Fibroblast of the aortic adventitia (primary cell): ENCODE measurements around the gene SMIM36. TPM values are rescaled to one million over a fixed set of nuclear protein-coding genes. Genes with fewer than 3 reads are reported as not detected.

Experiments used
- DNase-seq: peaks from one replicate; pipeline ENCODE4 v3.0.0-alpha.2; 2010; ENCODE audit warnings: low read depth
- H3K4me3 ChIP-seq: 2 replicates; pipeline ENCODE4 v1.5.1; 2011; ENCODE audit warnings: low read depth, mild to moderate bottlenecking, control low read depth, low read length, moderate library complexity
- CTCF ChIP-seq: IDR thresholded peaks from 2 replicates; pipeline ENCODE4 v1.5.1; 2011; ENCODE audit warnings: mild to moderate bottlenecking, low read length, control low read depth, inconsistent platforms; ENCODE audit not compliant: insufficient read depth
- total RNA-seq: library from RNA; depleted of rRNA; stranded (reverse); fragments of >200 nt; gene quantifications from 2 replicates; pipeline ENCODE4 v1.2.3, GENCODE V29; 2012; ENCODE audit warnings: low replicate concordance

SMIM36 gene
- total RNA-seq, 1 donor, result not detected

DNA sequence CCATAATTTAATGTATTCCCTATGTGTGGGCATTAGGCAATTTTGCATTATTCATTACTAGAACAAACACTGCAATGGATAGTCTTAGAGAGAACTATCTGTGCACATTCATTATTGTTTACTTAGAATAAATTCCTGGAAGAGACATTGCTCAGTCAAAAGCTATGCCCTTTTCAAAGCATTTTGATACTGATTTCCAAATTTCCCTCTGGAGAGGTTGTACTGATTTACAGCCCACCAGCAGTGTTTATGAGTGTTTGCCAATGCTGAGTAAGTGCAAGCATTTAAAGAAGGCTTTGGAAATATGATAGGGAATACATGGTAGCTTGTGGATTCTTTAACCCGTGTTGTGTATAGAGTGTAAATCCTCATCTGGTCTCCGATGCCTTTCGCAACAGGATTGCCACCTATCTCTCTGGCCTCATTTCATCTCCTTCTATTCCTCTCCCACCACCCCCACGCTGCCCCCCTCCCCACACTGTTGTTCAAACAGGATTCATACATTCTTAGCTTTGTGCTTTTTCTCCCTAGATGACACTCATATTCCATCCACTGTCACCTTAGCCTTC is 56.3 kb downstream of the SMIM36 start:
- TF ChIP-seq CTCF, result no peak
- peak; percentile 69 for DNase-seq
- no peak overlapping the region for H3K4me3 ChIP-seq

DNA sequence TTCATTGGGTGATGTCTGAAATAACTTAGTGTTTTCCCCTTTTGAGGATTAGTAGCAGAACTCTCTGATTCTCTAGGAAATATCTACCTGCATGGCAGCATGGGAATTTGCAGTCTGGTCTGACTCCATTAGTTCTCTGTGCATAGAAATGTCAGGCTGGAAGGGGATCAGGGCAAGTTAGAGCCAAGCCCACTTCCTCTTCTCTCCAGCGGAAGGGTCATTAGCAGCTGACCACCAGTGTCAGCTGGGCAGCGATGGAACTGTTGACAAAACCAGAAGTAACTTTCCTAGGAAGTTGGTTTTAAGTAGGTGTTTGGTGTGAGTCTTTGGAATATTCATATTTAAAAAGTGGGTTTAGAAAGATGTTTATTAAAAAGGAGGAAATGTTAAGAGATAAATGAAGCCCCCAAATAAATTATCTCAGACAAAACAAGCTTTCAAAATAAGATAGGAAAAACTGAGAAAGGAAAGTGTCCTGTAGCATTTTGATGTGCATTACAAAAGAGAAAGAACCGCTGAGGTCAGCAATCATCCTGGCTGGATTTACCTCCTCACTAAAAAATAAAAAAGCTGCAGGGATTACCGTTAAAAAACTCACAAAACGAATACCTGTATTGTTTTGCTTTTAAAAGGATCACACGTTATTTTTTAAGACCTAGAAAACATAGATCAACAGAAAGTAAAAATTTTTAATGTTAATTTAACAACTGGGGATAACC is 57.3 kb downstream of the SMIM36 start:
- no peak for DNase-seq
- no peak for TF ChIP-seq CTCF
- H3K4me3 ChIP-seq, result no peak overlapping the region

GRCh38 chr17:55452139-55452790 is 59.0 kb downstream of the SMIM36 start:
- no peak overlapping the region for H3K4me3 ChIP-seq
- TF ChIP-seq CTCF, result no peak
- peak; percentile 84 for DNase-seq

DNA sequence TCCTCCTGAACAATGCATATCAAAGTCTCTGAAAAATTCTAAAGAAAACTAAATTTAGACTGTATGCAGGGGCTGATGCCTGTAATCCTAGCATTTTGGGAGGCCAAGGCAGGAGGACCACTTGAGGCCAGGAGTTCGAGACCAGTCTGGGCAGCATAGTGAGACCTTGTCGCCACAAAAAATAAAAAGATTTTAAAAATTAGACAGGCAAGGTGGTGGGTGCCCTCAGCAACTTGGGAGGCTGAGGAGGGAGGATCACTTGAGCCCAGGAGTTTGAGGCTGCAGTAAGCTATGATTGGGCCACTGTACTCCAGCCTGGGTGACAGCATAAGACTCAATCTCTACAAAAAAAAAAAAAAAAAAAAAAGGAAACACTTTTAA is 59.5 kb downstream of the SMIM36 start:
- TF ChIP-seq CTCF, result no peak
- no peak for DNase-seq
- no peak overlapping the region for H3K4me3 ChIP-seq

DNA sequence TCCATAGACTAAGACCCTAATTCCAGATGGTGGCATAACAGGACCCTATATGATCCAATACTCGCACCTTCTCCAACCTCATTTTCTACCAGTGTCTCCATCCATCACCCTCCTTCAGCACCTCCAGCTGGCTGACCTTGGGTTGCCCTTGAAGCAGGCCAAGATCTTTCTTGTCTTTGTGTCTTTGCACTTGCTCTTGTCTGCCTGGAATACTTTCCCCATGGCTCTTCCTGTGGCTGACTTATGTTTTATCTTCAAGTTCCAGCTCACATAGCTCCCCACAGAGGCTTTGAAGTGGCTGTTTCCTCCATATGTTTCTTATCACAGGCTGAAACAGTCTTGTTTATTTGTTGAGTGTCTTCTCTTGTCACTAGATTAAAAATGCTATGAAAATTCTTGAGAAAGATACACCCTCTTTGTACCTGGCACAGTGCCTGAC is 60.0 kb downstream of the SMIM36 start:
- peak; percentile 79 for DNase-seq
- no peak for TF ChIP-seq CTCF
- no peak overlapping the region for H3K4me3 ChIP-seq

GRCh38 chr17:55450232-55450825 is 60.9 kb downstream of the SMIM36 start:
- no peak for TF ChIP-seq CTCF
- H3K4me3 ChIP-seq, result no peak overlapping the region
- no peak for DNase-seq
